ENCODE data around the gene WIPF3.

WIPF3 gene

GRCh38 chr7:29962035-29962434 is 155.7 kb downstream of the WIPF3 start:
- DNase-seq (ENCODE audit: low read depth, low spot score) = no peak
- no peak for TF ChIP-seq CTCF (IDR thresholded peaks at IDR 0.05; ENCODE audit: low read depth, low read length)
- in situ Hi-C loops (cut with HindIII; ENCODE audit: low sequenced_read_pairs) = no loop called here
- no peak overlapping the region for H3K4me3 ChIP-seq (ENCODE audit: low read depth, low read length)

DNA sequence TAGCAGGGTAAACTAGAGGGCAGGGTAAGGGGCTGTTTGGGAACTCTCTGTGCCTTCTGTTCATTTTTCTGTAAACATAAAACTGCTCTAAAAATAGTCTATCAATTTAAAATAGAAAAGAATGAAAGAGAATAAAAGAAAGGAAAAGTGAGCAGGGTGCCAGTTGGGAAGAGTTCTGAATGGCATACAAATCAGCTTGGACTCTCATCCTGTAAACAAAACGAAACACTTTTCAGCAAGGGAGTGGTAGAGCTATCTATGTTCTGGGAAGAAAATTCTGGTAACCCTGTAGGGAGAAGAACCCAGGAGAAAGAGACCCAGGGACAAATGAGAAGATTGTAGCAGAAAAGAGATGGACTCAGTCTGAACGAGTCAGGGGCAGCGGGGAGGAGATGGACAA is 158.7 kb downstream of the WIPF3 start:
- H3K4me3 ChIP-seq (ENCODE audit: low read depth, low read length) = no peak overlapping the region
- in situ Hi-C loops (cut with HindIII; ENCODE audit: low sequenced_read_pairs) = no loop called here
- no peak for TF ChIP-seq CTCF (IDR thresholded peaks at IDR 0.05; ENCODE audit: low read depth, low read length)
- no peak for DNase-seq (ENCODE audit: low read depth, low spot score)
